OCI-LY7 (cell line): ENCODE results near the gene ADAMTS13. TPM values are rescaled to one million over a fixed set of nuclear protein-coding genes. Genes with fewer than 3 reads are reported as not detected.

ENCODE experiments used
- BruUV-seq: library from RNA; stranded (reverse); fragments of 400-500 nt; replicated peaks from 2 replicates; lab custom pipeline; 2021; lab: Mats Ljungman, UMichigan
- CTCF ChIA-PET: fragments of 300-600 bp; sonication (Branson Sonifier 250); formaldehyde crosslinking; loops from one replicate; lab custom pipeline; 2022; ENCODE audit warnings: antibody characterized with exemption; ENCODE audit not compliant: unreplicated experiment; lab: Charles Lee
- POLR2A ChIA-PET: fragments of 300-600 bp; sonication (Branson Sonifier 250); formaldehyde crosslinking; loops from one replicate; lab custom pipeline; 2022; ENCODE audit warnings: antibody characterized with exemption; lab: Charles Lee
- DNase-seq: peaks from one replicate; pipeline ENCODE4 v3.0.0-alpha.2; 2015; ENCODE audit warnings: low spot score
- H2AFZ ChIP-seq: fragments of 200-600 bp; sonication (generic), shearing (Covaris generic); 2 replicates; pipeline ENCODE4 v1.6.1; 2014; ENCODE audit warnings: mild to moderate bottlenecking, antibody characterized with exemption, low read length, moderate library complexity
- H3K27ac ChIP-seq: fragments of 200-600 bp; sonication (generic); 2 replicates; pipeline ENCODE4 v1.5.1; 2014; ENCODE audit warnings: mixed run types, low read depth, mild to moderate bottlenecking, moderate library complexity, low read length, inconsistent platforms; ENCODE audit not compliant: poor library complexity, severe bottlenecking
- H3K36me3 ChIP-seq: fragments of 200-600 bp; sonication (generic); 2 replicates; pipeline ENCODE4 v1.6.1; 2014; ENCODE audit warnings: mild to moderate bottlenecking, antibody characterized with exemption, low read length, moderate library complexity, mixed read lengths; ENCODE audit not compliant: insufficient read depth
- H3K4me1 ChIP-seq: fragments of 200-600 bp; sonication (generic); 2 replicates; pipeline ENCODE4 v1.5.1; 2014; ENCODE audit warnings: mild to moderate bottlenecking, low read length; ENCODE audit not compliant: insufficient read depth, poor library complexity, severe bottlenecking
- H3K4me2 ChIP-seq: fragments of 200-600 bp; sonication (generic); 2 replicates; pipeline ENCODE4 v1.6.1; 2014; ENCODE audit warnings: mild to moderate bottlenecking, low read length
- H3K4me3 ChIP-seq: fragments of 200-600 bp; sonication (generic); 2 replicates; pipeline ENCODE4 v1.5.1; 2014; ENCODE audit warnings: mild to moderate bottlenecking, low read depth, low read length; ENCODE audit not compliant: poor library complexity, severe bottlenecking
- H3K79me2 ChIP-seq: fragments of 200-600 bp; sonication (generic); 2 replicates; pipeline ENCODE4 v1.6.1; 2016; ENCODE audit warnings: low read depth, mild to moderate bottlenecking, low read length, moderate library complexity, mixed read lengths; ENCODE audit not compliant: insufficient read depth
- H3K9me2 ChIP-seq: fragments of 200-600 bp; sonication (generic); 2 replicates; pipeline ENCODE4 v1.6.1; 2016; ENCODE audit warnings: mild to moderate bottlenecking, low read length, mixed read lengths; ENCODE audit not compliant: insufficient read depth
- H3K9me3 ChIP-seq: fragments of 200-600 bp; sonication (generic); 2 replicates; pipeline ENCODE4 v1.6.1; 2014; ENCODE audit warnings: mild to moderate bottlenecking, mixed run types, low read length, mixed read lengths
- H4K20me1 ChIP-seq: fragments of 200-600 bp; sonication (generic); 2 replicates; pipeline ENCODE4 v1.6.1; 2014; ENCODE audit warnings: mild to moderate bottlenecking, antibody characterized with exemption, low read length, moderate library complexity, mixed read lengths; ENCODE audit not compliant: insufficient read depth
- EZH2phosphoT487 ChIP-seq: fragments of 200-600 bp; sonication (generic); IDR thresholded peaks from 2 replicates; pipeline ENCODE4 v1.6.1; 2018; ENCODE audit warnings: low read depth, borderline replicate concordance, mild to moderate bottlenecking, mixed run types, antibody characterized with exemption, low read length, moderate library complexity, mixed read lengths
- intact Hi-C: fragments of 100-400 bp; cut with micrococcal nuclease; formaldehyde crosslinking; loops from one replicate; pipeline ENCODE4 v1.10.0; 2022; ENCODE audit not compliant: unreplicated experiment
- total RNA-seq, 2 experiments: library from RNA; depleted of rRNA in 1 of 2; stranded (reverse); fragments of >200 nt in 1 of 2; shearing (Covaris generic) in 1 of 2; gene quantifications; 2 replicates each; pipeline ENCODE4 v1.2.3, GENCODE V29; 2014 to 2022
- TF ChIP-seq, protein P1 (sequence below): fragments of 200-600 bp; sonication (generic); conservative IDR thresholded peaks from 2 replicates; pipeline ENCODE4 v1.5.1; 2014; ENCODE audit warnings: mild to moderate bottlenecking, antibody characterized with exemption, low read length, moderate library complexity, mixed read lengths

The ADAMTS13 gene
- total RNA-seq, 2 experiments from 2014 or later: 6.2 to 18.1 TPM

DNA sequence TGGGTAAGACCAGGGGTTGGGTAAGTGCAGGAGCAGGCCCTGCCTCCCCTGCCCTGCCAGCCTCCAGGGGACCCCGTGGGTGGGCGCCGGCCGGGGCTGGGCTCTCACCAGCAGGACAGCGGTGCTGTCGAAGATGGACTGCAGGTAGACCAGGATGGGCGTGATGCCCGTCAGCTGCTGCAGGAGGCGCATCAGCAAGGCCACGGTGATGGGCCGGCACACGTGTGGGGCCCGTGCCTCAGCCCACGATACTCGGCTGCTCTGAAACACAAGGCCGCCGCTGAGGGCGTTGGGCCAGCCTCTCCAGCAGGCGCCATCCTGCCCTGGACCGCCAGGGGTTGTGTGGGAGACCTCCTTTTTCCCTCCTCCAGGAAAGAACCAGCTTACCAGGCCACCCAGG, 52.7 kb downstream of the ADAMTS13 start:
- Histone ChIP-seq H3K9me2 (no peaks in the 10 kb centered on the region), H3K4me3 (no peak overlapping the region), H3K9me3 (no peaks in the 10 kb centered on the region), H4K20me1 (no peaks in the 10 kb centered on the region; the same call in 1 of the 2 replicates), H3K4me1 (peaks cover 21% of the 10 kb centered on the region), H3K79me2 (peaks cover 28% of the 10 kb centered on the region; the same call in 1 of the 2 replicates), H3K4me2 (no peak overlapping the region), H3K27ac (no peak overlapping the region), H2AFZ (no peak overlapping the region), H3K36me3 (peaks cover 66% of the 10 kb centered on the region)
- ChIA-PET POLR2A (interaction anchor here (1.0 kb wide), 1 partner anchor 12 kb away, joined by 3 read pairs; no protein-coding TSS in a partner anchor), CTCF (no interaction called here)
- intact Hi-C loops: loop anchor here (5.0 kb wide), 2 partner anchors 123 to 227 kb away; no protein-coding TSS in a partner anchor
- BruUV-seq: no TSS peak
- DNase-seq: no peak
- TF ChIP-seq EZH2phosphoT487: no peak
- TF ChIP-seq, protein P1, sequence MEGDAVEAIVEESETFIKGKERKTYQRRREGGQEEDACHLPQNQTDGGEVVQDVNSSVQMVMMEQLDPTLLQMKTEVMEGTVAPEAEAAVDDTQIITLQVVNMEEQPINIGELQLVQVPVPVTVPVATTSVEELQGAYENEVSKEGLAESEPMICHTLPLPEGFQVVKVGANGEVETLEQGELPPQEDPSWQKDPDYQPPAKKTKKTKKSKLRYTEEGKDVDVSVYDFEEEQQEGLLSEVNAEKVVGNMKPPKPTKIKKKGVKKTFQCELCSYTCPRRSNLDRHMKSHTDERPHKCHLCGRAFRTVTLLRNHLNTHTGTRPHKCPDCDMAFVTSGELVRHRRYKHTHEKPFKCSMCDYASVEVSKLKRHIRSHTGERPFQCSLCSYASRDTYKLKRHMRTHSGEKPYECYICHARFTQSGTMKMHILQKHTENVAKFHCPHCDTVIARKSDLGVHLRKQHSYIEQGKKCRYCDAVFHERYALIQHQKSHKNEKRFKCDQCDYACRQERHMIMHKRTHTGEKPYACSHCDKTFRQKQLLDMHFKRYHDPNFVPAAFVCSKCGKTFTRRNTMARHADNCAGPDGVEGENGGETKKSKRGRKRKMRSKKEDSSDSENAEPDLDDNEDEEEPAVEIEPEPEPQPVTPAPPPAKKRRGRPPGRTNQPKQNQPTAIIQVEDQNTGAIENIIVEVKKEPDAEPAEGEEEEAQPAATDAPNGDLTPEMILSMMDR: no peak

DNA sequence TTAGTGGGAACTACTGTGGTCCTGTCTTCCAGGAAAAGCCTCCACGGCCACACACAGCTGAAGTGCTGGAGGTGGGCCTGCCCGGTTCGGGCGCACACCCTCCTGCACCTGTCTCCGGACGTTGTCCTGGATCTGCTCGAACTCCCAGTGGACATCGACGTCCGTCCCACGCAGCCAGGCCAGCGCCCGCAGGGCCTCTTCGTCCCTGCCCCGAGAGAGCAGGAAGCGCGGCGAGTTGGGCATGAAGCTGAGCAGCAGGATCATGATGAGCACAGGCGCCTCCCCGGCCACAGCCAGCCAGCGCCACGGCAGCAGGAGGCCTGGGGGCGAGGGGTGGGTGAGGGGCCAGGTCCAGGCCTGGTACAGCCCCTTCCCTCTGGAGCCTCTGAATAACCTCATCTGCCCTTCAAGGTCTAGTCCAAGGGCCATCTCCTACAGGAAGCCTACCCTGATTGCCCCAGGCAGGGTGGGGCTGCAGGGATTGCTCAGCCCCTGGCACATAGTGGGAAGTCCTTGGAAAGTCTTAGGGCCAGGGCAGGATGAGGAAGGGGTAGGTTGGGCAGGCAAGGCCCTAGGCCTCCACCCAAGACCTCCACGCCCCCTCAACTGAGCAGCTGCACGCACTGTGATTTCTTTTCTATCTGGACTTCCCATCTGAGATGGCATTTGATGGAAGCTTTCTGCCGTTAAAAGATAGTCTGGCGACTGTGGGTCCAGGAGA, 53.3 kb downstream of the ADAMTS13 start:
- Histone ChIP-seq H3K27ac (no peak overlapping the region), H3K9me3 (no peaks in the 10 kb centered on the region), H4K20me1 (no peaks in the 10 kb centered on the region; the same call in 1 of the 2 replicates), H2AFZ (no peak overlapping the region), H3K9me2 (no peaks in the 10 kb centered on the region), H3K36me3 (peaks cover 66% of the 10 kb centered on the region), H3K4me3 (no peak overlapping the region), H3K79me2 (peaks cover 28% of the 10 kb centered on the region; the same call in 1 of the 2 replicates), H3K4me2 (no peak overlapping the region), H3K4me1 (peaks cover 26% of the 10 kb centered on the region)
- intact Hi-C loops: loop anchor here (5.0 kb wide), 2 partner anchors 123 to 227 kb away; no protein-coding TSS in a partner anchor
- TSS peak; percentile 28 for BruUV-seq
- ChIA-PET CTCF (no interaction called here), POLR2A (no interaction called here)
- no peak for TF ChIP-seq EZH2phosphoT487
- TF ChIP-seq, protein P1: no peak
- DNase-seq: no peak
